ENCODE measurements around the gene KRTAP10-2. TPM values are rescaled to one million over a fixed set of nuclear protein-coding genes. Genes with fewer than 3 reads are reported as not detected.
A peak's percentile ranks its signal among the peaks of the same experiment; 100 is the strongest.

KRTAP10-2 gene
- total RNA-seq, 6 experiments from 2014 or later = not detected

- intact Hi-C loops (cut with DNase I) = no loop called here
- Histone ChIP-seq H3K4me1 (no peaks in the 10 kb centered on the region), H3K36me3 (no peaks in the 10 kb centered on the region), H3K27me3 (no peaks in the 10 kb centered on the region), H3K9me3 (no peaks in the 10 kb centered on the region), H3K27ac (no peak overlapping the region), H3K4me3 (no peak overlapping the region)
- DNase-seq = no peak
- no peak for TF ChIP-seq POLR2A (IDR thresholded peaks at IDR 0.05)
- no peak for TF ChIP-seq CTCF (IDR thresholded peaks at IDR 0.05)
- ATAC-seq = no peak
- no CpG with 5 or more reads among the region's 1 CpG for WGBS (ENCODE audit: insufficient coverage, low coverage, low lambda C conversion rate, missing lambda C conversion rate)
Measured at GRCh38 chr21:44523567-44524413, 27.5 kb downstream of the KRTAP10-2 start.

GRCh38 chr21:44522753-44523204 is 28.5 kb downstream of the KRTAP10-2 start:
- ATAC-seq = no peak
- WGBS (ENCODE audit: insufficient coverage, low coverage, low lambda C conversion rate, missing lambda C conversion rate) = no CpG with 5 or more reads among the region's 1 CpG
- Histone ChIP-seq H3K4me3 (no peak overlapping the region), H3K36me3 (no peaks in the 10 kb centered on the region), H3K4me1 (no peaks in the 10 kb centered on the region), H3K27me3 (no peaks in the 10 kb centered on the region), H3K9me3 (no peaks in the 10 kb centered on the region), H3K27ac (no peak overlapping the region)
- TF ChIP-seq CTCF (IDR thresholded peaks at IDR 0.05) = no peak
- TF ChIP-seq POLR2A (IDR thresholded peaks at IDR 0.05) = no peak
- intact Hi-C loops (cut with DNase I) = no loop called here
- DNase-seq = peak in 1 of 3 donors; percentile 22

- DNase-seq (peak in 2 of 3 donors; percentile 19 to 44), ATAC-seq (peak; percentile 19 to 40 (median 28))
- Histone ChIP-seq H3K36me3 (no peaks in the 10 kb centered on the region), H3K4me3 (no peak overlapping the region), H3K4me1 (no peaks in the 10 kb centered on the region), H3K27ac (no peak overlapping the region), H3K9me3 (no peaks in the 10 kb centered on the region), H3K27me3 (no peaks in the 10 kb centered on the region)
- 87% methylated on average over 3 of the region's 33 CpGs for WGBS (ENCODE audit: insufficient coverage, low coverage, low lambda C conversion rate, missing lambda C conversion rate)
- TF ChIP-seq CTCF (IDR thresholded peaks at IDR 0.05) (no peak), POLR2A (IDR thresholded peaks at IDR 0.05) (no peak)
- intact Hi-C loops (cut with DNase I) = no loop called here
Measured at GRCh38 chr21:44521928-44522752, 29.2 kb downstream of the KRTAP10-2 start.

- Histone ChIP-seq H3K27ac (no peak overlapping the region), H3K4me3 (no peak overlapping the region), H3K4me1 (no peaks in the 10 kb centered on the region), H3K36me3 (no peaks in the 10 kb centered on the region), H3K9me3 (no peaks in the 10 kb centered on the region), H3K27me3 (no peaks in the 10 kb centered on the region)
- 83% methylated on average over 1 of the region's 22 CpGs for WGBS (ENCODE audit: insufficient coverage, low coverage, low lambda C conversion rate, missing lambda C conversion rate)
- ATAC-seq (no peak), DNase-seq (peak in 1 of 3 donors; percentile 19)
- intact Hi-C loops (cut with DNase I) = no loop called here
- no peak for TF ChIP-seq POLR2A (IDR thresholded peaks at IDR 0.05)
- no peak for TF ChIP-seq CTCF (IDR thresholded peaks at IDR 0.05)
Measured at GRCh38 chr21:44521301-44521927, 29.9 kb downstream of the KRTAP10-2 start.
